HG03159 (cell line): ENCODE measurements around the gene TJP2.
"Not testable (repeated sequence)": the region's sequence is repeated elsewhere in the genome, so short reads cannot be mapped to it uniquely, and the experiment has no call there.

ENCODE experiments used
- ATAC-seq: cut with Tn5 transposase; IDR thresholded peaks from one replicate; pipeline ENCODE4 v1.9.1; 2021; ENCODE audit warnings: mild to moderate bottlenecking, moderate library complexity; ENCODE audit not compliant: unreplicated experiment

The TJP2 gene

GRCh38 chr9:69276775-69277174 is 102.7 kb downstream of the TJP2 start:
- ATAC-seq: no peak

- peak; percentile 70 for ATAC-seq
Measured at GRCh38 chr9:69279084-69279731, 105.1 kb downstream of the TJP2 start.

GRCh38 chr9:69279733-69280132 is 105.7 kb downstream of the TJP2 start:
- ATAC-seq: no peak

GRCh38 chr9:69283003-69283402 is 108.9 kb downstream of the TJP2 start:
- no peak for ATAC-seq

GRCh38 chr9:69292078-69292477 is 118.0 kb downstream of the TJP2 start:
- ATAC-seq: no peak

GRCh38 chr9:69293156-69293555 is 119.1 kb downstream of the TJP2 start:
- ATAC-seq: no peak

- ATAC-seq: no peak
Measured at GRCh38 chr9:69295872-69296552, 121.9 kb downstream of the TJP2 start.

- ATAC-seq: no peak
Measured at GRCh38 chr9:69297300-69297980, 123.4 kb downstream of the TJP2 start.

GRCh38 chr9:69299315-69299714 is 125.2 kb downstream of the TJP2 start:
- no peak for ATAC-seq

GRCh38 chr9:69299826-69300225 is 125.7 kb downstream of the TJP2 start:
- ATAC-seq: no peak

GRCh38 chr9:69303331-69303730 is 129.3 kb downstream of the TJP2 start:
- ATAC-seq: no peak

GRCh38 chr9:69306895-69307445 is 132.9 kb downstream of the TJP2 start:
- not testable (repeated sequence) for ATAC-seq

- ATAC-seq: no peak
Measured at GRCh38 chr9:69307446-69308205, 133.5 kb downstream of the TJP2 start.

- ATAC-seq: no peak
Measured at GRCh38 chr9:69308206-69308931, 134.3 kb downstream of the TJP2 start.

GRCh38 chr9:69313175-69313574 is 139.1 kb downstream of the TJP2 start:
- no peak for ATAC-seq

- ATAC-seq: no peak
Measured at GRCh38 chr9:69314547-69314946, 140.5 kb downstream of the TJP2 start.

GRCh38 chr9:69317081-69317480 is 143.0 kb downstream of the TJP2 start:
- no peak for ATAC-seq

GRCh38 chr9:69317894-69318293 is 143.8 kb downstream of the TJP2 start:
- ATAC-seq: peak; percentile 82

GRCh38 chr9:69319324-69320025 is 145.4 kb downstream of the TJP2 start:
- ATAC-seq: no peak

- no peak for ATAC-seq
Measured at GRCh38 chr9:69322256-69322655, 148.2 kb downstream of the TJP2 start.
